LNCAP (cell line): Measurements from ENCODE around the gene GUCY1A1.

ENCODE experiments used
- TF ChIP-seq, protein P1 (sequence below): fragments of 450-650 bp; IDR thresholded peaks from 2 replicates; pipeline ENCODE4 v1.5.1; 2017; ENCODE audit warnings: mild to moderate bottlenecking

The GUCY1A1 gene

DNA sequence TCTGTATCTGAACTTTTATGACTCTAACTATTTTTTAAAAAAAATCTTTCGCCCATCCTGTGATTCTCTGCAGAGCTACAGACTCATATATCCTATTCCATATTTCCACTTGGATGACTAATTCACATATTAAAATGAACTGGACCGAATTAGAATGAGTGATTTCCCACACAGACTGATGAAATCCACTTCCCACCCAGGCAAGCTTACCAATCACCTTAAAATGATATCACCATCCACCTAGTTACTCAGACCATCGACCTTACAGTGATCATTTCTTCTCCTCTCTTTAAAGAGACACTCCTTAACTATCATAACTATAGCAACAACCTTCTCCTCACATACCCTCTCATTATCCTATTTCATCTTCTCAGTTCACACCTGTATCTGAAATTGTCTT is 58.1 kb downstream of the GUCY1A1 start:
- TF ChIP-seq, protein P1, sequence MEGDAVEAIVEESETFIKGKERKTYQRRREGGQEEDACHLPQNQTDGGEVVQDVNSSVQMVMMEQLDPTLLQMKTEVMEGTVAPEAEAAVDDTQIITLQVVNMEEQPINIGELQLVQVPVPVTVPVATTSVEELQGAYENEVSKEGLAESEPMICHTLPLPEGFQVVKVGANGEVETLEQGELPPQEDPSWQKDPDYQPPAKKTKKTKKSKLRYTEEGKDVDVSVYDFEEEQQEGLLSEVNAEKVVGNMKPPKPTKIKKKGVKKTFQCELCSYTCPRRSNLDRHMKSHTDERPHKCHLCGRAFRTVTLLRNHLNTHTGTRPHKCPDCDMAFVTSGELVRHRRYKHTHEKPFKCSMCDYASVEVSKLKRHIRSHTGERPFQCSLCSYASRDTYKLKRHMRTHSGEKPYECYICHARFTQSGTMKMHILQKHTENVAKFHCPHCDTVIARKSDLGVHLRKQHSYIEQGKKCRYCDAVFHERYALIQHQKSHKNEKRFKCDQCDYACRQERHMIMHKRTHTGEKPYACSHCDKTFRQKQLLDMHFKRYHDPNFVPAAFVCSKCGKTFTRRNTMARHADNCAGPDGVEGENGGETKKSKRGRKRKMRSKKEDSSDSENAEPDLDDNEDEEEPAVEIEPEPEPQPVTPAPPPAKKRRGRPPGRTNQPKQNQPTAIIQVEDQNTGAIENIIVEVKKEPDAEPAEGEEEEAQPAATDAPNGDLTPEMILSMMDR, result no peak

DNA sequence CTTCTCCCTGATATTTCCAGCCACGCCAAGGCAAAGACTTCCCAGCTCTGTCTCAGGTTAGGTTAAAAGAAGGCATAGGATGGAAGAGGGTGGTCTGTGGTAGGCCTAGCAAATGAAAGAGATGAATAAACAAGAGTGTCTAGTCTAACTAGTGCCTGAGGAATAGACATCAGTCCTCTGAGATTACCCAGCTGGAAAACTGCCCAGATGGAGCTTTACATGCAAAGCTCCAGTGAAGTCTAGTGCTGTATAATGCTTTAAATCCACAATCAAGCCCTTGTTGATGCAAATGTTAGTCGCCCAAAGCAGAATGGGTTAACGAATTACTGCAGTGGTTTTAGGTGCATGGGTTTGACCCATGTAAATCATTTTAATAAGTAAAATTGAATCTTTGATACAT is 67.4 kb downstream of the GUCY1A1 start:
- TF ChIP-seq, protein P1, result no peak

DNA sequence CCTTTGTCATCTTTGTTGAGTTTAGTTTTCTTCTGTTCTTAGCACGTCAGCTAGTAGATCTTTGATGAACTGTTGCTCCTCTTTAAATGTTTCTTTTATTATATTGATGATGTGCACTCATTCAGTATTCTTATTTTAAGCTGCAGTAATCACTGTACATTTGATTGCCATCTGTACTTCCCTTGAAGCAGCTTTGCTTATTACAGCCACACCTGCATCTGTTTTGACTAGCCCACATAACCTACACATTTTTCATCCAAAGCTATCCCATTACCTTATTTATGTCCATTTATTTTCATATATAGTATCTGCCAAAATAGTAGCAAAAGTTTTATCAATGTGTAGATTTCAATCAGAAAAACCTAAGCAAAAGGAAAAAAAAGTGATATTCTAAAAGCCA is 68.3 kb downstream of the GUCY1A1 start:
- TF ChIP-seq, protein P1, result no peak

DNA sequence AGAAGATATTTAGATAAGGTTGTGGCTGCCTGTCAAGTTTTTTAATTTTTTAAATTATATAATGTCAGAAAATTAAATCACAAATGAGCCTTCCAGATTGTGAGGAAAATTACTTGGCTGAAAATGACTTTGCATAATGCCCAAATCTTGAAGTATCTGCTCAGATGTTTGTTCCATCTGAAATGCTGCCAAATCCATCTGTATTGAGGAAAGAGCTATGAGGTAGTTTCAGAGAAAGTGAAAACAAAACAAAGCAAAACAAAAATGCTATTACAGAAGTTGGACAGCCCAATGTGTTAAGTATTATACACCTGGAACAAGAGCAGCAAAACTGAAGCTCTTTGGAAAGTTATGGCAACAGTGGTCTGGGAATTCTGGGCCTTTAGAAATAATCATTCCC is 68.8 kb downstream of the GUCY1A1 start:
- TF ChIP-seq, protein P1, result no peak

DNA sequence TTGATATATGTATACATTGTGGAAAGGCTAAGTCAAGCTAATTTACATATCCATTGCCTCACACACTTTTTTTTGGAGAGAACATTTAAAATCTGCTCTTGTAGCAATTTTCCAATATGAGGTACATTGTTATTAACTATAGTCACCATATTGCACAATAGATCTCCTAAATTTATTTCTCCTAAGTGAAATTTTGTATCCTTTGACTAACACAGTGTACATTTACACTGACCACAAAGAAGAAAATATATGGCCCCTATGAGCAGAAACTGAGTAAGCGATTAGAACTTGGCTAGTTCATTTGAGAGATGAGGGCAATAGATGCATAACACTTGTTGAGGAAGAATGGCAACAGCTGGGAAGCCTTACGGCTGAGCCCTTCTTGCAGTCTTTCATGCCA is 71.9 kb downstream of the GUCY1A1 start:
- TF ChIP-seq, protein P1, result no peak

DNA sequence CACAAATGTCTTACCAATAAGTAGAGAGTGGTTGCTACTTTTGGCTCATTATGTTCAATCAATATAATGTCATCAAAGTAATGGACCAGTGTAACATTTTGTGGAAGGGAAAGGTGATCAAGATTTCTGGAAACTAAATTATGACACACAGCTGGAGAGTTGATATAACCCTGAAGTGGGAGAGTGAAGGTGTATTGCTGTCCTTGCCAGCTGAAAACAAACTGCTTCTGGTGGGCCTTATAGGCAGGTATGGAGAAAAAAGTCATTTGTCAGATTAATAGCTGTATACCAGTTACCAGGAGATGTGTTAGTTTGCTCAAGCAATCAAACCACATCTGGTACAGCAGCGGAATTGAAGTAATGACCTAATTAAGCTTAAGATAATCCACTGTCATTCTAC is 74.9 kb downstream of the GUCY1A1 start:
- TF ChIP-seq, protein P1, result no peak

DNA sequence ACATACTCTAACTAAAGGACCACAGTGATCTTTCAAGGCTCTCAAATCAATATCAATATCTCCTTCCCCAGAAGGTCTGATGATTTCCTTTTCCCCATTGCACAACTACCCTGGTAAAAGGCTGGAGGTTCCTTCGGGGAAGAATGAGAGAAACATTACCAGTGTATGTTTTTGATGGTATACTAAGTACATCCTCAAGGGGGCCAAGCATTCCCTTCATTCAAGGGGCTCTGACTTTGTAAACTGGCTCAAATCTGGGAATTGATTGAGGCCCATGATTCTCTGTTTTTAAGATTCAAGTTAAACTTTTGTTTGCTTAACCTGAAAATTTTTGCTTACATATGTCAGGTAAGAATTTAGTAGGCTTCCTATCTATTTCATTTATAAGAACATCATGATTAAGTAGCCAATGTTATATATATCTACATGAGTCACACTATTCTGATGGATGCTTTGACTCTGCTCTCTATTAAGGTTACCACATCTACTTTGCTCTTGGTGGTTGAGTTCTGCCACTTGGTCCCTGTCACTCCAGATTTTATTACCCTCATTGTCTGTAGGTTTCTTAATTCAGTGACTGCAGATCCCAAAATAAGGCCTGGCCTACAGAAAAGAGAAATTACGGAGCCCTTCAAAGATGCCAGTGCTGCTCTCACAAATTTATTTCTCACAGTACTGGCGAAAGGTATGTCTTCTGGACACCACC is 75.8 kb downstream of the GUCY1A1 start:
- TF ChIP-seq, protein P1, result no peak

DNA sequence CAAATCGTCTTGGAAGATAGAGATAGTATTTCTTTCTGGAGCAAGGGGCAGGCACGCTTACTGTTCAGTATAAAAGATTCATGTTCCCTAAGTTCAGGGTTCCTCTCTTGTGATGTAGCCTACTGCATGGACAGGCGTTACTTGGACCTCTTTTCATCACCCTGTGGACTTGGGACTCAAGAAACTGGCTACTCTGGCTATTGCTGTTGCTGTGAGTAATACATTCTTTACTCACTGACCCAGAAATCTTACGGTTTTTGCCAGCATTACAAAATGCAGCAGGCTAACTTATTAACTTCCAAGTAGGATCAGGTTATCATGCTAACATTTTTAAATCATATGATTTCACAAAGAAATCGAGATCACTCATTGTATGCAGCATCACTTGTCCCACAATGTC is 79.3 kb downstream of the GUCY1A1 start:
- TF ChIP-seq, protein P1, result no peak
